ENCODE results near the gene NDST3. TPM values are rescaled to one million over a fixed set of nuclear protein-coding genes. Genes with fewer than 3 reads are reported as not detected.

The NDST3 gene
- total and polyA plus RNA-seq, 2 of the 13 experiments (the other 11 are each of a cell fraction or from before 2014, with no cell fraction given) = not detected

DNA sequence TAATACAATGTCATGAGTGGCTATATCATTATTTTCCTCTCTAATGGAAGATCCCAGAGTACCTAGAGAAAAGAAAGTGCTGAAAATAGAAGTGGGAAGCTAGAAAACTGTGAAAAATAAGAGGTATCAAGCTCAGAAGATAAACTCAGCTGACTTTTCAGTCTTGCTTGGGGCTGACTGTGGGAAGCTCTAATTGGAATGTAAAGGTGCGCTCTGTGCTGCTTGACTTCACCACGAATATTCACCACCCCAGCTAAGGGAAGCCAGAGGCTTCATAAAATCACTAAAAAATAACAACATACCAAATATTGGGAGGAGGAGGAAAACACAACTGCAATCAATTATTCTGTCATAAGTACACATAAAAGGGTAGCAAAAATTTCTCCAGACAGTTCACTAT, 25.1 kb downstream of the NDST3 start (continued):
- TF ChIP-seq ZMYM4 (CRISPR knock-in tag; IDR thresholded peaks at IDR 0.05) = no peak
- TF ChIP-seq, protein P1, sequence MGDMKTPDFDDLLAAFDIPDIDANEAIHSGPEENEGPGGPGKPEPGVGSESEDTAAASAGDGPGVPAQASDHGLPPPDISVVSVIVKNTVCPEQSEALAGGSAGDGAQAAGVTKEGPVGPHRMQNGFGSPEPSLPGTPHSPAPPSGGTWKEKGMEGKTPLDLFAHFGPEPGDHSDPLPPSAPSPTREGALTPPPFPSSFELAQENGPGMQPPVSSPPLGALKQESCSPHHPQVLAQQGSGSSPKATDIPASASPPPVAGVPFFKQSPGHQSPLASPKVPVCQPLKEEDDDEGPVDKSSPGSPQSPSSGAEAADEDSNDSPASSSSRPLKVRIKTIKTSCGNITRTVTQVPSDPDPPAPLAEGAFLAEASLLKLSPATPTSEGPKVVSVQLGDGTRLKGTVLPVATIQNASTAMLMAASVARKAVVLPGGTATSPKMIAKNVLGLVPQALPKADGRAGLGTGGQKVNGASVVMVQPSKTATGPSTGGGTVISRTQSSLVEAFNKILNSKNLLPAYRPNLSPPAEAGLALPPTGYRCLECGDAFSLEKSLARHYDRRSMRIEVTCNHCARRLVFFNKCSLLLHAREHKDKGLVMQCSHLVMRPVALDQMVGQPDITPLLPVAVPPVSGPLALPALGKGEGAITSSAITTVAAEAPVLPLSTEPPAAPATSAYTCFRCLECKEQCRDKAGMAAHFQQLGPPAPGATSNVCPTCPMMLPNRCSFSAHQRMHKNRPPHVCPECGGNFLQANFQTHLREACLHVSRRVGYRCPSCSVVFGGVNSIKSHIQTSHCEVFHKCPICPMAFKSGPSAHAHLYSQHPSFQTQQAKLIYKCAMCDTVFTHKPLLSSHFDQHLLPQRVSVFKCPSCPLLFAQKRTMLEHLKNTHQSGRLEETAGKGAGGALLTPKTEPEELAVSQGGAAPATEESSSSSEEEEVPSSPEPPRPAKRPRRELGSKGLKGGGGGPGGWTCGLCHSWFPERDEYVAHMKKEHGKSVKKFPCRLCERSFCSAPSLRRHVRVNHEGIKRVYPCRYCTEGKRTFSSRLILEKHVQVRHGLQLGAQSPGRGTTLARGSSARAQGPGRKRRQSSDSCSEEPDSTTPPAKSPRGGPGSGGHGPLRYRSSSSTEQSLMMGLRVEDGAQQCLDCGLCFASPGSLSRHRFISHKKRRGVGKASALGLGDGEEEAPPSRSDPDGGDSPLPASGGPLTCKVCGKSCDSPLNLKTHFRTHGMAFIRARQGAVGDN (CRISPR knock-in tag; IDR thresholded peaks at IDR 0.05) = no peak
- TF ChIP-seq ZFP36L2 (CRISPR knock-in tag; IDR thresholded peaks at IDR 0.05) = no peak
- TF ChIP-seq SATB2 (CRISPR knock-in tag; IDR thresholded peaks at IDR 0.05) = no peak
- TF ChIP-seq SCMH1 (CRISPR knock-in tag; IDR thresholded peaks at IDR 0.05; ENCODE audit: borderline replicate concordance) = no peak
- no peak for TF ChIP-seq HMG20B (CRISPR knock-in tag; conservative IDR thresholded peaks at IDR 0.05)
- no peak for TF ChIP-seq RBM22 (optimal IDR thresholded peaks at IDR 0.05; ENCODE audit: low read length)
- no peak for TF ChIP-seq IRF2 (CRISPR knock-in tag; IDR thresholded peaks at IDR 0.05)
- no peak for TF ChIP-seq CSRNP1 (CRISPR knock-in tag; IDR thresholded peaks at IDR 0.05)
- no peak for TF ChIP-seq SRSF4 (IDR thresholded peaks at IDR 0.05; ENCODE audit: low read depth, low read length, poor library complexity, severe bottlenecking)
